ENCODE measurements around the gene ILF2. TPM values are rescaled to one million over a fixed set of nuclear protein-coding genes. Genes with fewer than 3 reads are reported as not detected.

Gene ILF2
- polyA plus RNA-seq, 4 donors, result 58.1 to 145 (median 109) TPM

GRCh38 chr1:153662269-153662668 is 8.5 kb downstream of the ILF2 start:
- Histone ChIP-seq H3K9me3 (ENCODE audit: control insufficient read depth in 2 of 2, insufficient read depth in 1 of 2, low read depth in 1 of 2, low read length in 1 of 2) (no peaks in the 10 kb centered on the region), H3K4me1 (ENCODE audit: control insufficient read depth in 3 of 3, insufficient read depth in 2 of 3, low read depth in 1 of 3, low read length in 2 of 3) (peaks cover 0 to 6% (median 0%) of the 10 kb centered on the region in 3 donors), H3K27me3 (ENCODE audit: control insufficient read depth in 3 of 3, insufficient read depth in 3 of 3, low read length in 3 of 3) (no peaks in the 10 kb centered on the region), H3K36me3 (ENCODE audit: control insufficient read depth in 3 of 3, insufficient read depth in 2 of 3, low read depth in 1 of 3, low read length in 3 of 3) (peaks cover 16 to 50% (median 19%) of the 10 kb centered on the region in 3 donors), H3K27ac (ENCODE audit: low read depth in 1 of 3, low read length in 2 of 3) (no peak overlapping the region), H3K4me3 (ENCODE audit: low read depth in 1 of 3, low read length in 3 of 3) (no peak overlapping the region)
- WGBS, 3 donors, result 52 to 65% (median 62%) methylated on average over 2 of the region's 2 CpGs
- FAIRE-seq (no peak), DNase-seq (no peak)

DNA sequence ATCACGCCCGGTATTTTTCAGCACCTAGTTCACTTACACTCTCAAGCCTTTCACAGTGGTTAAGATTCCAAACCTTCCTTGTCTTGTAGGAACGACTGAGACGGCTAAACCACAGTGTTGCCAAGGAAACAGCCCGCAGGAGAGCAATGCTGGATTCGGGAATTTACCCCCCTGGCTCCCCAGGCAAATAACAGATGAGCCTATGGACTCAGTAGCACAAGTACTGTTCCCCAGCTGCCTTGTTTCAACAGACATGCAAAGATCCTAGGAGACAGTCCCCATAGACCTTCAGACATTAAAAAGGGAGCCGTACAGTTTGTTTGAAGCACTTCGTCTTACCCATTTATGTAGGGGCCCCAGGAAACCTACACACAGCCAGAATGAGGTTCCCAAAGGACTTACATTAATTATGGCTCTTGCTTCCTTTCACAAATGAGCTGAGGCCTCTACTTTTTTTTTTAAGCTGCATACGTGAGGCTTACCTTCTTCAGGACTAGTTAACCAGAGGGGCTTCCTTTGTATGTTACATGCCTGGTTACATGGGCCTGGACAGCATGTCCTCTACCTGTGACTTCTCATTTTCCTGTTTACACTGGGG is 9.6 kb downstream of the ILF2 start:
- no peak for DNase-seq
- Histone ChIP-seq H3K36me3 (ENCODE audit: control insufficient read depth in 3 of 3, insufficient read depth in 2 of 3, low read depth in 1 of 3, low read length in 3 of 3) (peaks cover 15 to 40% (median 16%) of the 10 kb centered on the region in 3 donors), H3K27me3 (ENCODE audit: control insufficient read depth in 3 of 3, insufficient read depth in 3 of 3, low read length in 3 of 3) (no peaks in the 10 kb centered on the region), H3K9me3 (ENCODE audit: control insufficient read depth in 2 of 2, insufficient read depth in 1 of 2, low read depth in 1 of 2, low read length in 1 of 2) (no peaks in the 10 kb centered on the region), H3K4me1 (ENCODE audit: control insufficient read depth in 3 of 3, insufficient read depth in 2 of 3, low read depth in 1 of 3, low read length in 2 of 3) (peaks cover 0 to 6% (median 0%) of the 10 kb centered on the region in 3 donors), H3K27ac (ENCODE audit: low read depth in 1 of 3, low read length in 2 of 3) (no peak overlapping the region), H3K4me3 (ENCODE audit: low read depth in 1 of 3, low read length in 3 of 3) (no peak overlapping the region)
- 62 to 80% (median 74%) methylated on average over 9 of the region's 9 CpGs for WGBS, 3 donors
- no peak for FAIRE-seq

- Histone ChIP-seq H3K4me3 (ENCODE audit: low read depth in 1 of 3, low read length in 3 of 3) (peak overlapping the region in 2 of 3 donors; percentile 71 to 85), H3K4me1 (ENCODE audit: control insufficient read depth in 3 of 3, insufficient read depth in 2 of 3, low read depth in 1 of 3, low read length in 2 of 3) (peaks cover 0 to 6% (median 0%) of the 10 kb centered on the region in 3 donors), H3K9me3 (ENCODE audit: control insufficient read depth in 2 of 2, insufficient read depth in 1 of 2, low read depth in 1 of 2, low read length in 1 of 2) (no peaks in the 10 kb centered on the region), H3K27ac (ENCODE audit: low read depth in 1 of 3, low read length in 2 of 3) (peak overlapping the region in 1 of 3 donors; percentile 93), H3K36me3 (ENCODE audit: control insufficient read depth in 3 of 3, insufficient read depth in 2 of 3, low read depth in 1 of 3, low read length in 3 of 3) (peaks cover 10 to 32% (median 12%) of the 10 kb centered on the region in 3 donors), H3K27me3 (ENCODE audit: control insufficient read depth in 3 of 3, insufficient read depth in 3 of 3, low read length in 3 of 3) (no peaks in the 10 kb centered on the region)
- FAIRE-seq (no peak), DNase-seq (peak in 1 of 2 donors; percentile 36)
- 55 to 62% (median 58%) methylated on average over 9 of the region's 9 CpGs for WGBS, 3 donors
Measured at GRCh38 chr1:153659656-153660055, 11.1 kb downstream of the ILF2 start.

DNA sequence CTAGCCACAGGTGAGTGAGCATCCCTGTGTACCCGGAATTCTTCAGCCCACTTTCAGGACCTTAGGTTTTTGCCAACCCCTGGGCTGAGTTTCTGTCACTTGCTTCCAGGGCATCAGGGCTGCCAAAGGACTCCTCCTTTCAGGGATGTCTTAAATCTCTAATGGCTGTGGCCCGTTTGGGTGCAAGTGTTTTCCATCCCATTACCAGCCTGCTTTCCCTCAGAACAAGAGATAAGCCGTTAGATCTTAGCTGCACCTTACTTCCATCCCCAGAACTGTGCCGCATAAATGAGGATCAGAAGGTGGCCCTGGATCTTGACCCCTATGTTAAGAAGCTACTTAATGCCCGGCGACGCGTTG is 11.6 kb downstream of the ILF2 start:
- Histone ChIP-seq H3K4me1 (ENCODE audit: control insufficient read depth in 3 of 3, insufficient read depth in 2 of 3, low read depth in 1 of 3, low read length in 2 of 3) (peaks cover 0 to 6% (median 0%) of the 10 kb centered on the region in 3 donors), H3K36me3 (ENCODE audit: control insufficient read depth in 3 of 3, insufficient read depth in 2 of 3, low read depth in 1 of 3, low read length in 3 of 3) (peaks cover 8 to 27% (median 12%) of the 10 kb centered on the region in 3 donors), H3K27me3 (ENCODE audit: control insufficient read depth in 3 of 3, insufficient read depth in 3 of 3, low read length in 3 of 3) (no peaks in the 10 kb centered on the region), H3K9me3 (ENCODE audit: control insufficient read depth in 2 of 2, insufficient read depth in 1 of 2, low read depth in 1 of 2, low read length in 1 of 2) (no peaks in the 10 kb centered on the region), H3K27ac (ENCODE audit: low read depth in 1 of 3, low read length in 2 of 3) (peak overlapping the region; percentile 49 to 93 (median 90)), H3K4me3 (ENCODE audit: low read depth in 1 of 3, low read length in 3 of 3) (peak overlapping the region; percentile 71 to 85 (median 74))
- WGBS, 3 donors, result 9 to 27% (median 15%) methylated on average over 8 of the region's 8 CpGs
- DNase-seq, result no peak
- no peak for FAIRE-seq

DNA sequence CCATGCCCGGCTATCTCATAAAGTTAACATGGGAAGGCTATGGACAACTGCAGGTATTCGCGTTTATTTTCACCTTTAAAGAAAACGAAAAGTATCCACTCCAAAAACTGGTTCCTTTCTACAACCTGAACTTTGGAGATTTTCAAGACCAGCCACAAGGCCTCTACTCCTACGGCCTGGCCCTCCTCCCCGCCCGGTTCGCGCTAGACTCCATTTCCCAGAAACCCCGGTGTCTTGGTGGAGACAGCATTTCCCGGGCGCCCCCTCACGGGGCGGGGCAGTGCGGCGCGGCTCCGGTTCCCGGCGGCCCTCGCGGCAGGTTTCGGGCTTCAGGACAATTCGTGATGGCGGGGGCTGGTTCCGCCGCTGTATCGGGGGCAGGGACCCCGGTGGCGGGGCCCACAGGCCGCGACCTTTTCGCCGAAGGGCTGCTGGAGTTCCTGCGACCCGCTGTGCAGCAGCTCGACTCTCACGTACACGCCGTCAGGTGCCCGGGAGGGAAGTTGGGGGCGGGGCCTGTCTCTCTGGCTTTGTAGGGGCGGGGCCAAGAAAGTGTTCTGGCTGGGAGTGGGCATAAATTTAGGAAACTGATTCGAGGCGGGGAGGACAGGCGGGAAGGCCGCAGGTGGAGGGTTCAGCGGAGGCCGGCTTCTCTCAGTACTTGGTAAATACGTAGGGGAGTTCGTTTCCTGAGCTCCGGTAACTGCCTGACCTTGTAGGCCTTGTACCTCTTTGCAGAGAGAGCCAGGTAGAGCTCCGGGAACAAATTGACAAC is 12.2 kb downstream of the ILF2 start, which contains the start of gene SNAPIN:
Gene SNAPIN (plus strand): TSS at position 304 of the 775 bp plus-strand sequence. CDS start 41 bp downstream, at position 345.
- H3K27me3 ChIP-seq (ENCODE audit: control insufficient read depth in 3 of 3, insufficient read depth in 3 of 3, low read length in 3 of 3), result no peaks in the 10 kb centered on the region
- H3K9me3 ChIP-seq (ENCODE audit: control insufficient read depth in 2 of 2, insufficient read depth in 1 of 2, low read depth in 1 of 2, low read length in 1 of 2), result no peaks in the 10 kb centered on the region
- peaks cover 0 to 6% (median 0%) of the 10 kb centered on the region in 3 donors for H3K4me1 ChIP-seq (ENCODE audit: control insufficient read depth in 3 of 3, insufficient read depth in 2 of 3, low read depth in 1 of 3, low read length in 2 of 3)
- DNase-seq, result peak; percentile 92 to 96
- H3K36me3 ChIP-seq (ENCODE audit: control insufficient read depth in 3 of 3, insufficient read depth in 2 of 3, low read depth in 1 of 3, low read length in 3 of 3), result peaks cover 8 to 25% (median 10%) of the 10 kb centered on the region in 3 donors
- H3K27ac ChIP-seq (ENCODE audit: low read depth in 1 of 3, low read length in 2 of 3), result peak within 1 kb of the TSS; percentile 74 to 93 (median 90)
- 2 to 3% (median 2%) methylated on average over 50 to 53 of the region's 53 CpGs for WGBS, 3 donors
- no peak for FAIRE-seq
- H3K4me3 ChIP-seq (ENCODE audit: low read depth in 1 of 3, low read length in 3 of 3), result peak within 1 kb of the TSS; percentile 71 to 85 (median 74)

DNA sequence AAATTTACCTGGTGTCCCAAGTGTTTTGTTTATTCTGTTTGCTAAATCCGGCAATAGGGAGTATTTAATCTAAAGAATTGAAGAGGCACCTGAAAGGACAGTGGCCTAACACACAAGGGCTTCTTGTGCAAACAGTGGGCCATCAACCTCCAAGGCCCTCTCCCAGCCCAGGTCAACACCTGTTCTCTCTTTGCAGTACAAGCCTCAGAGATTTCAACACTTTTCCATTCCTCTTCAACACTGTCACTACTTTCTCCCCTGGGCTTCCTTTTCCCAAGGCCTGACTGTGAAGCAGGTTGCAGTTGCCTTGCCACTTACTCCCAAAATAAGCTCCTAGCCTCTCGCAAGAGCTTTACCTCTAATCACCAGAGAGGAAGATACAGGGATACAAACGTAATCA is 15.5 kb downstream of the ILF2 start:
- DNase-seq, result no peak
- no peak overlapping the region for H3K27ac ChIP-seq (ENCODE audit: low read depth in 1 of 3, low read length in 2 of 3)
- H3K27me3 ChIP-seq (ENCODE audit: control insufficient read depth in 3 of 3, insufficient read depth in 3 of 3, low read length in 3 of 3), result no peaks in the 10 kb centered on the region
- H3K9me3 ChIP-seq (ENCODE audit: control insufficient read depth in 2 of 2, insufficient read depth in 1 of 2, low read depth in 1 of 2, low read length in 1 of 2), result no peaks in the 10 kb centered on the region
- H3K4me3 ChIP-seq (ENCODE audit: low read depth in 1 of 3, low read length in 3 of 3), result no peak overlapping the region
- no peak for FAIRE-seq
- 88 to 91% (median 90%) methylated on average over 3 of the region's 3 CpGs for WGBS, 3 donors
- H3K4me1 ChIP-seq (ENCODE audit: control insufficient read depth in 3 of 3, insufficient read depth in 2 of 3, low read depth in 1 of 3, low read length in 2 of 3), result peaks cover 0 to 15% (median 0%) of the 10 kb centered on the region in 3 donors
- H3K36me3 ChIP-seq (ENCODE audit: control insufficient read depth in 3 of 3, insufficient read depth in 2 of 3, low read depth in 1 of 3, low read length in 3 of 3), result peaks cover 0 to 7% (median 0%) of the 10 kb centered on the region in 3 donors

DNA sequence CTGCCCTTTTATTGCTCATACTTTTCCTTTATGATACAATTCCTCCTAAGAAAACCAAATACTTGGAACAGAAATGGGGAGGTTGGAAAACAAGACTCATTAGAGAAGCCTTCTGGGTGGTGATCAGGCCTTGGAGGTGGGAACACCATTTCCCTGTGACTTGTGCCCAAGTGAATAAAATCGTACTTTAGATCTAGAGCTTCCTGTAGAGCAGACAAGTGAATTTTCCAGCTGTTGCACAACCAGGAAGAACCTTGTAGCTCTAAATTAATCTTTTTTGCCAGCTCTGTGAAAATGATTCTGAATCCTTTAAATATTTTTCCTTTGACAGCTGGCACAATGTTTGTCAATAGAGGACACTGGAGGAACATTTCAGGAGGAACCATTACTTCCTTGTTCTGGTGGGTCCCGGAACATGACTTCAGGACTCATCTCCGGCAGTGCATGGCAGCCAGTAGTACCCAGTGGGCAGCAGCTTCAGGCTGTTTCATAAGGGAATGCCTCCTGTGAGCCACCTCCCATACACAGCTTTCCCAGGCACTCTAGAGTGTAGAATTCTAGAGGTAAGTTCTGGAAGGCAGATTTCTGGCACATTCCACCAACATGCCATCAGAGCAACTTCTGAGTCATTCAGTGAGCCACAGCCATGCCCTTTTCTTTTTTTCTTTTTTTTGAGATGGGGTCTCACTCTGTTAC is 17.8 kb downstream of the ILF2 start:
- Histone ChIP-seq H3K36me3 (ENCODE audit: control insufficient read depth in 3 of 3, insufficient read depth in 2 of 3, low read depth in 1 of 3, low read length in 3 of 3) (peaks cover 0 to 1% (median 0%) of the 10 kb centered on the region in 3 donors), H3K27me3 (ENCODE audit: control insufficient read depth in 3 of 3, insufficient read depth in 3 of 3, low read length in 3 of 3) (no peaks in the 10 kb centered on the region), H3K4me3 (ENCODE audit: low read depth in 1 of 3, low read length in 3 of 3) (no peak overlapping the region), H3K27ac (ENCODE audit: low read depth in 1 of 3, low read length in 2 of 3) (peak overlapping the region in 2 of 3 donors; percentile 22 to 35), H3K9me3 (ENCODE audit: control insufficient read depth in 2 of 2, insufficient read depth in 1 of 2, low read depth in 1 of 2, low read length in 1 of 2) (no peaks in the 10 kb centered on the region), H3K4me1 (ENCODE audit: control insufficient read depth in 3 of 3, insufficient read depth in 2 of 3, low read depth in 1 of 3, low read length in 2 of 3) (peaks cover 0 to 19% (median 0%) of the 10 kb centered on the region in 3 donors)
- 50 to 63% (median 60%) methylated on average over 3 of the region's 3 CpGs for WGBS, 3 donors
- DNase-seq, result peak; percentile 27 to 51
- FAIRE-seq, result no peak

GRCh38 chr1:153651771-153652170 is 19.0 kb downstream of the ILF2 start:
- 21 to 73% (median 61%) methylated on average over 1 of the region's 1 CpG for WGBS, 3 donors
- peaks cover 0 to 19% (median 0%) of the 10 kb centered on the region in 3 donors for H3K4me1 ChIP-seq (ENCODE audit: control insufficient read depth in 3 of 3, insufficient read depth in 2 of 3, low read depth in 1 of 3, low read length in 2 of 3)
- no peak overlapping the region for H3K27ac ChIP-seq (ENCODE audit: low read depth in 1 of 3, low read length in 2 of 3)
- no peak overlapping the region for H3K4me3 ChIP-seq (ENCODE audit: low read depth in 1 of 3, low read length in 3 of 3)
- no peaks in the 10 kb centered on the region for H3K9me3 ChIP-seq (ENCODE audit: control insufficient read depth in 2 of 2, insufficient read depth in 1 of 2, low read depth in 1 of 2, low read length in 1 of 2)
- DNase-seq (no peak), FAIRE-seq (no peak)
- no peaks in the 10 kb centered on the region for H3K27me3 ChIP-seq (ENCODE audit: control insufficient read depth in 3 of 3, insufficient read depth in 3 of 3, low read length in 3 of 3)
- peaks cover 0 to 11% (median 0%) of the 10 kb centered on the region in 3 donors for H3K36me3 ChIP-seq (ENCODE audit: control insufficient read depth in 3 of 3, insufficient read depth in 2 of 3, low read depth in 1 of 3, low read length in 3 of 3)
